ENCODE data around the gene CHCHD3.

CHCHD3 gene

GRCh38 chr7:133051066-133051465 is 30.8 kb downstream of the CHCHD3 start:
- Mint-ChIP-seq H3K27me3 (ENCODE audit: low read depth) (no peaks in the 10 kb centered on the region), H3K27ac (peak overlapping the region in 1 of 3 experiments; percentile 35), H3K4me1 (peaks cover 41% of the 10 kb centered on the region), H3K4me3 (no peak overlapping the region), H3K36me3 (ENCODE audit: low read depth) (peaks cover 9% of the 10 kb centered on the region), H3K9me3 (no peaks in the 10 kb centered on the region)
- TF ChIP-seq CTCF (IDR thresholded peaks at IDR 0.05; ENCODE audit: unreplicated experiment in 3 of 3): peak in 1 of 3 experiments; percentile 31

- Mint-ChIP-seq H3K4me1 (peaks cover 41% of the 10 kb centered on the region), H3K9me3 (no peaks in the 10 kb centered on the region), H3K27ac (no peak overlapping the region), H3K36me3 (ENCODE audit: low read depth) (peaks cover 9% of the 10 kb centered on the region), H3K4me3 (no peak overlapping the region), H3K27me3 (ENCODE audit: low read depth) (no peaks in the 10 kb centered on the region)
- TF ChIP-seq CTCF (IDR thresholded peaks at IDR 0.05; ENCODE audit: unreplicated experiment in 3 of 3): no peak
These were observed 31.5 kb downstream of the CHCHD3 start for GRCh38 chr7:133050200-133050995.

GRCh38 chr7:133048589-133048988 is 33.3 kb downstream of the CHCHD3 start:
- Mint-ChIP-seq H3K27ac (no peak overlapping the region), H3K4me1 (peaks cover 37% of the 10 kb centered on the region), H3K9me3 (no peaks in the 10 kb centered on the region), H3K27me3 (ENCODE audit: low read depth) (no peaks in the 10 kb centered on the region), H3K36me3 (ENCODE audit: low read depth) (peaks cover 9% of the 10 kb centered on the region), H3K4me3 (no peak overlapping the region)
- no peak for TF ChIP-seq CTCF (IDR thresholded peaks at IDR 0.05; ENCODE audit: unreplicated experiment in 3 of 3)

- H3K27ac Mint-ChIP-seq: no peak overlapping the region
- TF ChIP-seq CTCF (IDR thresholded peaks at IDR 0.05; ENCODE audit: unreplicated experiment in 3 of 3): no peak
- peaks cover 9% of the 10 kb centered on the region for H3K36me3 Mint-ChIP-seq (ENCODE audit: low read depth)
- no peaks in the 10 kb centered on the region for H3K9me3 Mint-ChIP-seq
- H3K4me3 Mint-ChIP-seq: no peak overlapping the region
- H3K4me1 Mint-ChIP-seq: peaks cover 24% of the 10 kb centered on the region
- H3K27me3 Mint-ChIP-seq (ENCODE audit: low read depth): no peaks in the 10 kb centered on the region
These were observed 34.6 kb downstream of the CHCHD3 start for GRCh38 chr7:133047321-133047720.

GRCh38 chr7:133044722-133045473 is 37.0 kb downstream of the CHCHD3 start:
- H3K4me3 Mint-ChIP-seq: no peak overlapping the region
- H3K9me3 Mint-ChIP-seq: no peaks in the 10 kb centered on the region
- H3K4me1 Mint-ChIP-seq: peaks cover 9% of the 10 kb centered on the region
- peak overlapping the region in 1 of 3 experiments; percentile 7 for H3K27ac Mint-ChIP-seq
- no peaks in the 10 kb centered on the region for H3K27me3 Mint-ChIP-seq (ENCODE audit: low read depth)
- H3K36me3 Mint-ChIP-seq (ENCODE audit: low read depth): peaks cover 9% of the 10 kb centered on the region
- no peak for TF ChIP-seq CTCF (IDR thresholded peaks at IDR 0.05; ENCODE audit: unreplicated experiment in 3 of 3)

Measured in nephron (organoid).